IPS DF 6.9 (cell line): ENCODE data around the gene DNAH8.

Experiments used
- DNase-seq: peaks from one replicate; pipeline ENCODE4 v3.0.0-alpha.2; 2013; ENCODE audit warnings: low read depth, low spot score
- H3K27ac ChIP-seq: one replicate; pipeline ENCODE4 v1.5.1; 2013; ENCODE audit warnings: low read length, control low read depth
- H3K27me3 ChIP-seq: 2 replicates; pipeline ENCODE4 v1.6.1; 2013; ENCODE audit warnings: mild to moderate bottlenecking, low read length; ENCODE audit not compliant: control insufficient read depth, insufficient read depth
- H3K36me3 ChIP-seq: 2 replicates; pipeline ENCODE4 v1.6.1; 2013; ENCODE audit warnings: low read length; ENCODE audit not compliant: control insufficient read depth, insufficient read depth
- H3K4me1 ChIP-seq: 2 replicates; pipeline ENCODE4 v1.6.1; 2013; ENCODE audit warnings: low read length; ENCODE audit not compliant: control insufficient read depth, insufficient read depth
- H3K4me3 ChIP-seq: 2 replicates; pipeline ENCODE4 v1.5.1; 2013; ENCODE audit warnings: mild to moderate bottlenecking, low read length
- H3K9me3 ChIP-seq: 2 replicates; pipeline ENCODE4 v1.6.1; 2013; ENCODE audit warnings: low read length, inconsistent platforms; ENCODE audit not compliant: control insufficient read depth, insufficient read depth
- WGBS: extraction: QIAGEN DNeasy Blood & Tissue Kit; methylation state at CpG from one replicate; pipeline ENCODE4 v1.1.7; 2013; ENCODE audit warnings: mixed read lengths, missing lambda C conversion rate; ENCODE audit not compliant: insufficient read length, insufficient coverage; 5-methylcytosine and 5-hydroxymethylcytosine counted together

Gene DNAH8

DNA sequence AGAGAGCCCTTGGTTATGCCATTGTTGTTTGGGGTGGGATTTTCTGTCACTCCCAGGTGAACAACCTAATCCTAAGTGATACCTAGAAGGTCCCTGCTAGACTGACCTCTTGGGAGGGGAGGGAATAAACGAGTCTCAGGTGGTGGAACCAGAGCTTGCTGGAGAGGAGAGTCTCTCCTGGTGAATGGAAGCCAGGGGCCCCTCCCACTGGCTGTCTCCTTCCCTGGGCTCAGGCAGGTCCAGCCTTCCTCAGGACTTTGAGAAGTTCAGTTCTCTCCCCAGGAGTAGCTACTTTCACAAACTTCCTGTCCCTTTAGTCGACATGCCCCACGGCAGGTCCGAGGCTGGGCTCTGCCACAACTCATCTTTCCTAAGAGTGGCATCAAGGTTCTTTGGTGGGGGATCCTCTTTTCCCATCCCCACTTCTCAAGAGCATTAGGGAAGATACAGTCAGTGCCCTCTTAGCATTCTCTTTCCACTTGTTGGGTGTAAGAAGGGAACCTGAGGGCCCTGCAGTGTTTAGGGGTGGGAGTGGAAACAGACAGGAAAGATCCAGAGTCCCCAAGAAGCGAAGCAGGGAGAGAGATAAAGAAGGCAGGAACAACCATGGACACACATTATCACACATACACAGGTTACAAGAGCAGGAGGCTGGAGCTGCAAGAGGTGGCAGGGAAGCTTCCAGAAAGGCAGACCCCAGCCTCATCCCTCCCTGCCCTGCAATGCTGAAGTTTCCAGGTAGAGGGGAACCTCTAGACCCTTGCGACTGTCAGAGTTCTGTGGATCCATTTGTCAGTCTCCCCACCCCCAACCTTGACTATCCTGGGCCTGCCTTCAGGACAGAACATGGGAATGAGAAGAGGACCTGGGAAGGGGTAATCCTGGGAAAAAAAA is 332.6 kb downstream of the DNAH8 start:
- H3K27me3 ChIP-seq: peaks cover 18% of the 10 kb centered on the region; the same call in 1 of the 2 replicates
- no peak for DNase-seq
- peaks cover 6% of the 10 kb centered on the region; the same call in 1 of the 2 replicates for H3K4me1 ChIP-seq
- H3K27ac ChIP-seq: no peak overlapping the region
- H3K4me3 ChIP-seq: no peak overlapping the region; the same call in 1 of the 2 replicates
- no CpG with 5 or more reads among the region's 6 CpGs for WGBS
- no peaks in the 10 kb centered on the region for H3K36me3 ChIP-seq
- H3K9me3 ChIP-seq: no peaks in the 10 kb centered on the region

DNA sequence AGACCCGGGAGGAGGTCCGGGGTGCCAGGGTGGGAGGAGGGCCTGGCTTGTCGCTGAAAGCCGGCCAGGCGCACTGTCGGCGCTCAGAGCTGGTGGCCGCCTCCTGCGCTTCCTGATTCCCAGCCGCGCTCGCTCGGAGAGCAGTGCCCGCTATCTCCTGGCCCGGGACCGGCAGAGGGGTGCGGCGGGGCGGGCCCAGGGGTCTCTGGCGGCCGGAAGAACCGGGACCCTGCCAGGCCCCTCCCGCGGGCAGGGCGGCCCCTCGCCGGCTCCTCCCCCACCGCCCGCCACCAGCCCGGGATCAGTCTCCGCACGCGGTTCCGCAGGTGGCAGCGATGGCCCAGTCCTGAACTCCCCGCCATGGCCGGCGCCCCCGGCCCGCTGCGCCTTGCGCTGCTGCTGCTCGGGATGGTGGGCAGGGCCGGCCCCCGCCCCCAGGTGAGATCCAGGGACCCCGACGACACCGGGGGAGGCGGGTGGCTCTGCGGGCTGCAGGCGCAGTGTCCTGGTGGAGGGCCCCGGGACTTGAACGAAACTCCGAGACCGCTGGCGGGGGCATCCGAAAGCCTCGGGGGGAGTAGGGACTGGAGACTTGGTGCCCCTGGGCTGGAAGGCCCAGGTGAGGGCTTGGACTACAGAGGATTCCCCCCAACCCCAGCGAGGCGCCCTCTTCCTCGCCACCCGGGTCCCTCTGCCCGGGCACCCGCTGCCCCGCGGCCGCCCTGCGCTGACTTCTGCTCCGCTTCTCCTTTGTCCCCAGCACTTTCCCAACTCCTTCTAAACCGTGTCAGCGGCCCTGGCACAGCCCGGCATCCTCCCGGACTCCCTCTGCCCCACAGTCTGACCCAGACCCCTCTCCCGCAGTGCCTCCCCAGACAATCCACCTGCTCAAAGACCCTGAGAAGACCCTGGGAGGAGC is 333.6 kb downstream of the DNAH8 start, which contains the start of gene GLP1R:
Gene GLP1R (plus strand): TSS at position 301 of the 919 bp plus-strand sequence. CDS start 60 bp downstream, at position 361.
- no peak within 1 kb of the TSS for H3K27ac ChIP-seq
- H3K36me3 ChIP-seq: no peaks in the 10 kb centered on the region
- WGBS: no CpG with 5 or more reads among the region's 74 CpGs
- H3K9me3 ChIP-seq: no peaks in the 10 kb centered on the region
- peaks cover 18% of the 10 kb centered on the region; the same call in 1 of the 2 replicates for H3K27me3 ChIP-seq
- DNase-seq: no peak
- H3K4me3 ChIP-seq: peak within 1 kb of the TSS; percentile 48; the same call in 1 of the 2 replicates
- H3K4me1 ChIP-seq: peaks cover 6% of the 10 kb centered on the region; the same call in 1 of the 2 replicates

DNA sequence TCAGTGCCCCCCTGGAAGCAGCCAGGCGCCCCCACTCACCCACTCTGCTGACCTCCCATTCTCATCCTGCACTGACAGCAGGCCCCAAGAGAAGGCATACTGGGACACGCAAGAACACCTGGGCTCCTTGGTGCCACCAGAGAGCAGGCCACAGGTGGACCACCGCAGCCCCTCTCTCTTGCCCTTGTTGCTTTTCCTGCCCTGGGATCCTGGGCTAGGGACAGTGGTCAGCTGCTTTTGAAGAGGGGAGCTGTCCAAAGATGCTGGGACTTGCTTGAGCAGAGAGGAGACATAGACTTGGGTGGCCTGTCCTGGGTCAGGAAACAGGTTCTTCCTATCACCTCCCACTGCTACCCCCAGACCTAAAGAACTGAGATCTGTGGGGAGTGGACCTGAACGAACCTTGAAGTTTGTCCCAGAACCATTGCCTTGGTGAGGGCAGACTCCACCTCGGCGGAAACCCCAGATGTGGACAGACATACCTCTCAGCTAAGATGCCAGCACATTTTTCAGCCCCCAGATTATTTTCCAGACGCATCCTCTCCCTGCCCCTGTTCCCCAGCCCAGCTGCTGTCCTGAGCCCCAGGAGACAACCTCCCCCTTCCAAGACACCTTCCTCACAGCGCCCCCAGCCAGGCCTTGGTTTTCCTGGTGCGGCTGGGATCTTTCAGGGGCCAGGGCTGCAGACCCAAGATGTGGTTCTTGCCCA is 334.6 kb downstream of the DNAH8 start:
- Histone ChIP-seq H3K36me3 (no peaks in the 10 kb centered on the region), H3K27ac (no peak overlapping the region), H3K4me1 (peaks cover 6% of the 10 kb centered on the region; the same call in 1 of the 2 replicates), H3K9me3 (no peaks in the 10 kb centered on the region), H3K27me3 (peaks cover 18% of the 10 kb centered on the region; the same call in 1 of the 2 replicates), H3K4me3 (no peak overlapping the region)
- no CpG with 5 or more reads among the region's 9 CpGs for WGBS
- DNase-seq: no peak

DNA sequence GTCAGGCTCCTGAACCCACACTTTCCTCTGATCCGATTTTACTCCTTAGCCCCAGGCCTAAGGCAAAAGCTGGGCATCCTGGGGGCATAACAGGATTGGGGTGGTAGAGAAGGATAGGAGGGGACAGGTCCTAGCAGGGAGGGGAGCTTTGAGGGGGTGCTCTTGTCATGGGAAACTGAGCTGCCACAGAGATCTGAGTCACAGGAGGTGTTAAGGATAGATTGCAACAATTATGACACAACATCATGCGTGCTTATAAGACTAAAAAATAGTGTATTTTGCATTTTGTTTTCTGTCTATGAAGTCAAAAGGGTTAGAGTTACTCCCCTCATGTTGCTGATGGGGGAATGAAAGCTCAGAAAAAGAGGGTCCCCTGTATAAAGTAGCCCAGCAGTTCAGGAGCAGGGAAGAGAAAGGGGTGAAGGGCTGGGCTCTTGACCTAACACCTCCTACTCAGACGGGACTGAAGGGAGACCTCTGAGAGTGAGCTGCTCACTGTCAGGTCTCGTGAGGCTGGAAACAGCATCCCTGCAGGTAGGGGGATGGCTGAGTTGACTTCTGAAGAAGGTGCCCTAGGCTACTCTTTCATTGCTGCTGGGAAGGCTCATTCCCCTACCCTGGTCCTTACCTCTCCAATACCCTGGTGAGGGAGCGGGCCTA is 335.5 kb downstream of the DNAH8 start:
- H3K4me3 ChIP-seq: no peak overlapping the region
- no peaks in the 10 kb centered on the region for H3K36me3 ChIP-seq
- peaks cover 6% of the 10 kb centered on the region; the same call in 1 of the 2 replicates for H3K4me1 ChIP-seq
- WGBS: no CpG with 5 or more reads among the region's 5 CpGs
- DNase-seq: no peak
- H3K27ac ChIP-seq: no peak overlapping the region
- peaks cover 18% of the 10 kb centered on the region; the same call in 1 of the 2 replicates for H3K27me3 ChIP-seq
- no peaks in the 10 kb centered on the region for H3K9me3 ChIP-seq

DNA sequence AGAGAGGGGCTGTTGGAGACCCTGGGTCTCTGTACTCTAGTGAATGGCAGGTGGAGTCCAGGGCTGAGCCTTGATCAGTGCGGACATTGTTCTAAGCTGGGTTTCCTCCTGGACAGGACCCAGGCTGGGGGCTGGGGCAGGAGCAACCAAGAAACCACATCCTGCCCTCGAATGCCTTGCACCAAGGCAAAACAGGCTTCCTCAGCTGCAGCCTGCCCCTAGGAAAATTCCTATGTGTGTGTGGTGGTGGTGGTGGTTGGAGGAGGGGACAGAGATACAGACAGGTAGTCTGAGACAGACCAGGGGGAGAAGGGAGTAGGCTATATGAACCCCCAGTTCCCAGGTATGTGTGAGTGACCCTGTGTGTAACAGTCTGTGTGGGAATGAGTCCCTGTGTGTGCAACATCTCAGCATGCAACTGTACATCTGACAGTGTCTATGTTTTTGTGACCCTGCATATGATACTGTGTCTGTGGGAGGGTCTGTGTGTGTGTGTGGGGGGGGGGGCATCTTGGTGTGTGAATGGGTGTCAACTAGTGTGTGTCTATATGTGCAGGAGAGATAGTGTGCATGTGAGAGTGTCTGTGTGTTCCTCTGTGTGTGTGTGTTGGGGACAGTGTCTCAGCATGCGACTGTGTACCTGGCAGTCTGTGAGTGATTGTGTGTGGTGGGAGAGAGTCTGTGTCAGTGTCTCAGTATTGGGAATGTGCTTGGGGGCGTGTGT is 336.4 kb downstream of the DNAH8 start:
- Histone ChIP-seq H3K36me3 (no peaks in the 10 kb centered on the region), H3K4me1 (peaks cover 6% of the 10 kb centered on the region; the same call in 1 of the 2 replicates), H3K4me3 (no peak overlapping the region), H3K27ac (no peak overlapping the region), H3K27me3 (peaks cover 18% of the 10 kb centered on the region; the same call in 1 of the 2 replicates), H3K9me3 (no peaks in the 10 kb centered on the region)
- no peak for DNase-seq
- WGBS: no CpG with 5 or more reads among the region's 4 CpGs

DNA sequence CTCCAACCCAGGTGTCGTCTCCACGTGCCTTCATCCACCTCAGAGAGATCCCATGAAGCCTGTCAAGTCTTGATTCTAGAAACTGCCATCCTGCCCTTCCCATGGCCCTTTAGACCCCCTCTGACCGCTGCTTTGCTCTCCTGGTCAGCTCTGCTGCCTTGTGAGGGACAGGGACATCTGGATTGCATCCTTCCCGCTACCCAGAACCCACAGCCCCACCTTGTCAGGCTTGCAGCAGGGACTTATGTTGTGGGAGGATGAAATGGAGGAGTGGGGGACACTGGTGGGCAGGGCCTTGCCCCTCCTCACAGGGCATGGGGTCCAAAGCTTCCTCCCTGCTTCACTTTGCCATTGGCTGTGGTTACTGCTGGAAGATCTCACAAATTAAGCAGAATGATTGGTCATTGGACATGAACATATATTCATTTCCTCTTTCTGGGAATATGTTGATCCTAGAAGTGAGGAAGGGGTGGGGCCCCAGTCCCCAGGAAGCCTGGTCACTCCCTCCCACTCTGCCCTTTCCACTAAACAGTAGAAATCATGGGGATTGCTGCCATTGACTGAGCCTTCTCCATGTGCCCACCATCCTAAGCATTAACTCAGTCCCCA is 338.0 kb downstream of the DNAH8 start:
- Histone ChIP-seq H3K4me3 (no peak overlapping the region), H3K27ac (no peak overlapping the region), H3K36me3 (no peaks in the 10 kb centered on the region), H3K9me3 (no peaks in the 10 kb centered on the region), H3K4me1 (peaks cover 5% of the 10 kb centered on the region; the same call in 1 of the 2 replicates), H3K27me3 (peaks cover 10% of the 10 kb centered on the region; the same call in 1 of the 2 replicates)
- no CpG with 5 or more reads among the region's 4 CpGs for WGBS
- DNase-seq: no peak

DNA sequence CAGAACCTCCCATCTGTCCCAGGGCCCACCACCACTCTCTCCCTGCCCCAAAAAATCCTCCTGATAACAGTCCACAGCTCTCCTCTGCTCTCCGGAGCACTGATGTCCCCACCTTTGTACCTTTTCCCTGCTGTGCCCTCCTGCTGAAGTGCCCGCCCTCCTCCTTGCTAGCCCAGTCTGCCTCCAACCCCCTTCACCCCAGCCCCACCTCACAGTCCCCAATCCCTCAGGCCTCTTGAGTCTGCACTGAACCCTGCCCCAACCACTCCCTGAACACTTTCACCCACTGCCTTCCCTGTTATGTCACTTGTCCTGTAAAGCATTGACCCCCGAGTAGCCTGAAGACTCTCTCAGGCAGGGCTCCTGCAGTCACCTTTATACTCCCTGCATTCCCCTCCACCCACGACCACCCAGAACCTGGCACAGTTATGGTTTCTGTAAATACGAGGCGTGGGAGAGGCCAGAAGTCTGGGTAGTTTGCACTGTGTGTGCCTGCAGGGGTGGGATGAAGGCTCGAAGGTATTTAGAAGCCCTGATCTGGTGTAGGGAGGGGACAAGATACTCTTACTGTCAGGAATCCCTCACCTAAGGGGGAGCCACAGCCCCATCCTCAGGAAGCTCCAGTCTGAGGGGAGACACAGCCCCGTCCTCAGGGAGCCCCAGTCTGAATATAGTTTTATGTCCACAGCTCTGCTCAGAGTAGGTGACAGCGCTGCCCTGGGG is 338.9 kb downstream of the DNAH8 start:
- Histone ChIP-seq H3K4me1 (peaks cover 5% of the 10 kb centered on the region; the same call in 1 of the 2 replicates), H3K36me3 (no peaks in the 10 kb centered on the region), H3K27ac (no peak overlapping the region), H3K27me3 (peaks cover 8% of the 10 kb centered on the region; the same call in 1 of the 2 replicates), H3K4me3 (no peak overlapping the region), H3K9me3 (no peaks in the 10 kb centered on the region)
- DNase-seq: no peak
- no CpG with 5 or more reads among the region's 9 CpGs for WGBS

DNA sequence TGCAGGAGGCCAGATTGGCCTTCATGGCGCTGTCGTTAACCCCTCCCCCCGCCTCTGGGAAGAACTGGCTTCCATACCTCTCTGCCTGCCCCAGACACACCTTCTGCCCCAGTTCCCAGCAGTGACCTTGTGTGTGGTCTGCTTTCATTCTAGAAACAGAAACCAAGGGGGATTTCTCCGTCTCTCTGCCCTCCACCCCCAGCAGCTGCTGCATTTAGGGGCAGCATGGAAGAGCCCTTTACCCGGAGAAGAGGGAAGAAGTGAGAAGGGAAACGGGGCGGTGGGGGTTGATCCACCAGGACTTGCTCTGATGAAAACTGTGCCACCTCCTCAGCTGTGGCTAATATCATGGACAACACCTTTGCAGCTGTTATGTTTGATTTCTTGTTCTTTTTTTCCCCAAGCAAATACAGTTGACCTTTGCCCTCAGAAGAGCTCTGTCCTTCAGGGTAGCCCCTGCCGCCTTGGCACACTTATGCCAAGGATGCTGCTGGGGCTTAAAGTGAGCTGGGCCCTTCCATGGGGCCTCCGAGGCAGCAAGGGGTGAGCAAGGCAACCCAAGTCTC is 339.5 kb downstream of the DNAH8 start:
- Histone ChIP-seq H3K4me3 (no peak overlapping the region), H3K9me3 (no peaks in the 10 kb centered on the region), H3K27ac (no peak overlapping the region), H3K4me1 (no peaks in the 10 kb centered on the region; the same call in 1 of the 2 replicates), H3K27me3 (peaks cover 3% of the 10 kb centered on the region; the same call in 1 of the 2 replicates), H3K36me3 (no peaks in the 10 kb centered on the region)
- DNase-seq: no peak
- no CpG with 5 or more reads among the region's 9 CpGs for WGBS
